Spleen (tissue), 7 donors: ENCODE data around the gene PHC2.

ENCODE experiments used
- CTCF ChIP-seq, 11 experiments: fragments of 200-600 bp in 7 of 11; fragments of 450-650 bp in 4 of 11; sonication (generic) in 4 of 11; IDR thresholded peaks in 8 of 11; conservative IDR thresholded peaks in 3 of 11; 1 replicate in 7 of 11; 2 replicates in 4 of 11; pipeline versions ENCODE4 v1.4.0 to v1.8.0; 2016 to 2021; ENCODE audit warnings: antibody characterized with exemption in 11 of 11, inconsistent platforms in 4 of 11, mild to moderate bottlenecking in 1 of 11
- POLR2A ChIP-seq, 3 donors: fragments of 450-650 bp; IDR thresholded peaks; one replicate each; pipeline ENCODE4 v1.5.1; 2017; ENCODE audit warnings: antibody characterized with exemption in 3 of 3, mild to moderate bottlenecking in 1 of 3
- POLR2AphosphoS5 ChIP-seq, 3 donors: sonication (generic); formaldehyde crosslinking; IDR thresholded peaks; one replicate each; pipeline ENCODE4 v1.5.1; 2017; ENCODE audit warnings: antibody characterized with exemption in 3 of 3
- donor health status: DM: no; HTN: no; CAD: no; lungs with moderate emphysema.
- donor health status: DM: no; HTN: no; CAD: no.
- donor health status: DM: no; HTN: no; CAD: no.

GRCh38 chr1:33358114-33358794 is 72.6 kb downstream of the PHC2 start:
- no peak for TF ChIP-seq CTCF (IDR thresholded peaks at IDR 0.05 in 8 of 11, conservative IDR thresholded peaks at IDR 0.05 in 3 of 11)
- TF ChIP-seq POLR2A (IDR thresholded peaks at IDR 0.05), result no peak
- no peak for TF ChIP-seq POLR2AphosphoS5 (IDR thresholded peaks at IDR 0.05)
